KG1 (cell line): Measurements from ENCODE around the gene PCK1.
"Not testable (repeated sequence)": the region's sequence is repeated elsewhere in the genome, so short reads cannot be mapped to it uniquely, and the experiment has no call there.

Experiments
- DNase-seq: peaks from one replicate; lab custom pipeline; 2025; lab: John Stamatoyannopoulos, UW

PCK1 gene

GRCh38 chr20:57560554-57561355 lies at the start of gene PCK1:
Gene PCK1 (plus strand): TSS chr20:57561110. CDS start chr20:57561412, 302 bp downstream.
- no peak for DNase-seq

GRCh38 chr20:57511709-57512108 lies 49.2 kb upstream of the PCK1 start:
- DNase-seq, result not testable (repeated sequence)

GRCh38 chr20:57512432-57512831 lies 48.5 kb upstream of the PCK1 start:
- DNase-seq, result no peak

- no peak for DNase-seq
Measured at GRCh38 chr20:57513199-57513598, 47.7 kb upstream of the PCK1 start.

DNA sequence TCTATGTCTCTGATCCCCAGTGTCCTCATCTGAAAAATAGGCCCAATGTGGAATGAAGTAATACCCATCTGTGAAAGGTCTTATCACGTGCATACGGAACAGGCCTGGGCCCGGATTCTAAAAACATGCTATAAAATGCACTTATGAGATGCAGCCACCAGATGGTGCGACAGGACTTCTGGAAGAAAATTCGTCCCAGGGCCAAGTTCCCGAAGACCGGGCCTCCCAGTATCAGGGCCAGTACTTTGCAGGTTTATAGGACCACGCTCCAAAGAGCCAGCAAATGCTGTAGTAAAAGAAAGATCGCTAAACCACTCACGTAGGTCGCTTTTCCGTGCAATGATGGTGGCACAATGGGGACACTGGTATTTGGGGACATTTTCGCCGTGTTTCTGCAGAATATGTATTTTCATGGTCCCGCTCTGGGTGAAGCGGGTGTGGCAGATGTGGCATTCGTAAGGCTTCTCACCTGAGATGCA lies 46.6 kb upstream of the PCK1 start:
- no peak for DNase-seq

GRCh38 chr20:57517904-57518303 lies 43.0 kb upstream of the PCK1 start:
- no peak for DNase-seq

DNA sequence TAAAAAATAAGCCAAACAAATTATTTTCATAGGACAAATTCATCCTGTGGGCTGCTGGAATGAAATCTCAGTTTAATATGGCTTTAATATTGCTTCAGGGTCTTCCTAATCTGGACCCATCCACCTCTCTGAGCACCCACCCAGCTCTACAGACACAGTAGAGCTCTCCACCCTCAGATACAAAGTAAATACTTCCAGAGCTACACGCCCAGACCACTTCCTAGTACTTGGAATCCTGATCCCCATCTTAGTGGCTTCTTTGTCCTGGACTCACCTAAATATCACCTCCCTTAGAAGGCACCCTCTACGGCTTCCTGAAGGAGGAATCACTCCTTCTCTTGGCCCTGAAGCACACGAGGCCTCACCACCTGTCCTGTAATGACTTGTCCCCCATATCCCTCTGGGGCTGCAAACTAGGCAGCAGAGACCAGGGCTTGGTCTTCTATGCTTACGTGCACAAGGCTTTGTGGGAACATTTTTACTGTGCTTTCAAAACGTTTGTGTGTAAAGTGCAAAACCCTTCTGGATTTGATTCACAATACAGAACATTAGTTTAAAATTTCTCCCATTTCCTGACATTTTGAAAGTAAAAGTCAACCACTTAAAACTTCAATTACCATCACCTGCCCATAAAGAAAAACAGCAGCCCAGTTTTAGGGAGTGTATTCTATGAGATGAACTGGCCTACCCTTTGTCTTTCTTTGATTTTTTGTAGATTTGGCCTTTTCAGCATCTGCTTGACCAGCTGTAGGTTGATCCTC lies 38.4 kb upstream of the PCK1 start:
- DNase-seq, result no peak

- no peak for DNase-seq
Measured at GRCh38 chr20:57523782-57524181, 37.1 kb upstream of the PCK1 start.

GRCh38 chr20:57524511-57525176 lies 36.3 kb upstream of the PCK1 start, which contains the start of gene CTCFL:
Gene CTCFL (minus strand): TSS chr20:57525140. CDS start chr20:57524205, 935 bp downstream.
- DNase-seq, result no peak

DNA sequence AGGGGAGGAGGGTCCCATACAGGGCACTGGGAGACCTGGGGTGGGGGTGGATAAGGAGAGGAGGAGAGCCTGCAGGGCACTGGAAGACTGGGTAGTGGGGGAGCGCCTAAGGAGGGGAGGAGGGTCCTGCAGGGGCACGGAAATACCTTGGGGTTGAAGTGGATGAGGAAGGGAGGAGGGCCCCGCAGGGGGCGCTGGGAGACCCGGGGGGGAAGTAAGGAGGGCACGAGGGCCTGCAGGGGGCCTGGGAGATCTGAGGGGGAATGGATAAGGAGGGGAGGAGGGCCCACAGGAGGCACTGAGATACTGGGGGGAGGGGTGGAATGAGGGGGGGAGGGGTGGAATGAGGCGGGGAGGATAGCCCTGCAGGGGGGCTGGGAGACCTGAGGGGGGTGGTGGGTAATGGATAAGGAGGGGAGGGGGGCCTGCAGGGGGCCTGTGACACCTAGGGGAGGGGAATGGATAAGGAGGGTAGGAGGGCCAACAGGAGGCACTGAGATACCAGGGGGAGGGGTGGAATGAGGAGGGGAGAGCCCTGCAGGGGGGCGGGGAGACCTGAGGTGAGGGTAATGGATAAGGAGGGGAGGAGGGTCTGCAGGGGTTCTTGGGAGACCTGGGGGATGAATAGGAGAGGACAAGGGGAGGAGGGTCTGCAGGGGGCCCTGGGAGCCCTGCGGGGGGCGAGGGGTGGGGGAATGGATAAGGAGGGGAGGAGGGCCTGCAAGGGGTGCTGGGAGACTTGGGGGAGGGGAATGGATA lies 35.4 kb upstream of the PCK1 start:
- DNase-seq, result no peak

DNA sequence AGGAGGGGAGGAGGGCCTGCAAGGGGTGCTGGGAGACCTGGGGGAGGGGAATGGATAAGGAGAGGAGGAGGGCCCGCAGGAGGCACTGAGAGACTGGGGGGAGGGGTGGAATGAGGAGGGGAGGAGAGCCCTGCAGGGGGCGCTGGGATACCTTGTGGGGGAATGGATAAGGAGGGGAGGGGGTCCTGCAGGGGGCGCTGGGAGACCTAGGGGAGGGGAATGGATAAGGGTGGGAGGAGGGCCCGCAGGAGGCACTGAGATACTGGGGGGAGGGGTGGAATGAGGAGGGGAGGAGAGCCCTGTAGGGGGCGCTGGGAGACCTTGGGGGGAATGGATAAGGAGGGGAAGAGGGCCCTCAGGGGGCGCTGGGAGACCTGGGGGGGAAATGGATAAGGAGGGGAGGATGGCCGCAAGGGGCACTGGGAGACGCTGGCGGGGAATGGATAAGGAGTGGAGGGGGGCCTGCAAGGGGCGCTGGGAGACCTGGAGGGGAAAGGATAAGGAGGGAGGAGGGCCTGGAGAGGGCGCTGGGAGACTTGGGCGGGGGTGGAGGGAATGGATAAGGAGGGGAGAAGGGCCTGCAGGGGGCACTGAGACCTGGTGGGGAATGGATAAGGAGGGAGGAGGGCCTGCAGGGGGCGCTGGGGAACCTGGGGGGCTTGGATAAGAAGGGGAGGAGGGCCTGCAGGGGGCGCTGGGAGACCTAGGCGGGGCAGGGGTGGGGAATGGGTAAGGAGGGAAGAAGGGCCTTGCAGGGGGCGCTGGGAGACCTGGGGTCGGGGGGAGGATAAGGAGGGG lies 34.6 kb upstream of the PCK1 start:
- no peak for DNase-seq

DNA sequence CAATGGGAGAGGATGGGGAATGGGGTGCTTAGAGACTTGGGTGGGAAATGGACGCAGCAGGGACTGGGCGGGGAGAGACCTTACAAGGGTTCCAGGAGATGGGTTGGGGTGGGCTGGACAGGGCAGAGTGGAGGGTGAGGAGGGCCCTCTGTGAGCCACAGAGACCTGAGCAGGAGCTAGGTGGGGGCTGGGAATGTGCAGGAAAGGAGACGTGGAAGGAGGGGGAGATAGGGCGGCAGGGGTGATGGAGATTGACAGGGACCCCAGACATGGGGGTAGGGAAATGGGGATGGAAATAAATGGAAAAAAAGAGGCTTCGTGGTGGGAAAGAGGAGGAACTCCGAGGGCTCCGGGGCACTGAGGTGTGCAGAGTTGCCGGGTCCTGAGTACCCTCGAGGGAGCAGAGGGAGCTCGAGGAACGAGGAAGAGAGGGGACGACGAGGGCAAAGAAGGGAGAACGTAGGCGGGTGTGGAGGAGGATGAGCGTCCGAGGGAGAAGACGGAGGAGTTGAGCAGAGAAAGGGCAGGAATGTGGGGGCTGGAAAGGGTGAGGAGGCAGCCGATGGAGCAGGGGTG lies 33.9 kb upstream of the PCK1 start:
- DNase-seq, result no peak

GRCh38 chr20:57527728-57528127 lies 33.2 kb upstream of the PCK1 start:
- DNase-seq, result no peak

DNA sequence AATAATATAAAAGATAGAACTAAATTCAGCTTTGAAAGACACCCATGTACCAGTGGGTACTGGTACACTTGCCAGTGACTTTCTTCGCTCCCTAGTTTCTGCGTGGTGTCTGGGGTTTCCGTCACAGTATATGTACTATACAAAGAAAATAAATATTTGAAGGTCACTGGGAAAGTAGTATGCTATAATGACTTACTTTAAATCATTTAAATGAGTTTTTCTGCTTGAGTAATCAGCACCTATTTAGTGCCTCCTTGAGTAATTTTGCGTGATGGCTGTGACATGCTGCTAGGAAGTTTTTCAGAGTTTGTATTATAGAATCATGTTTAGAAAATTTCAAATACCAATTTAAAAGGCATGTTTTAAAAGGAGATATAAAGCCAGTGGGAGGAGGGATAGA lies 32.8 kb upstream of the PCK1 start:
- DNase-seq, result no peak

DNA sequence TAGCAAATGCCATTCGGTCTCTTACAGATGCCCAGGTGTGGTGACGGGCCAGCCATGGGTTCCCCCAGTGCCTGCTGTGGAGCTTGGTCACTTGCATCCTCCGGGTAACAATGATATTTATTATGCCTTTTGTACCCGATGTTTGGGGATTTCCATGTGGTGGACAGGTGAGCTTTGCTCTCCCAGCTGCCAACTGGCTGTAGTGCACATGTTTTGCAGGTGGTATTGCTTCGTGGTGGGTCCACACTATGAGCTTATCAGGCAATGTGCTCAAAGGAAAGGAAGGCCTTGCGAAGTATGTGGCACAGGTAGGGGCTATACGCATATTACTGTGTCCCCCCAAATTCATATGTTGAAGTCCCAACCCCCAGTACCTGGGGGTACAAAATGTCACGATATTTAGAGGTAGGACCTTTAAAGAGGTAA lies 31.7 kb upstream of the PCK1 start:
- no peak for DNase-seq

- no peak for DNase-seq
Measured at GRCh38 chr20:57529810-57530209, 31.1 kb upstream of the PCK1 start.

DNA sequence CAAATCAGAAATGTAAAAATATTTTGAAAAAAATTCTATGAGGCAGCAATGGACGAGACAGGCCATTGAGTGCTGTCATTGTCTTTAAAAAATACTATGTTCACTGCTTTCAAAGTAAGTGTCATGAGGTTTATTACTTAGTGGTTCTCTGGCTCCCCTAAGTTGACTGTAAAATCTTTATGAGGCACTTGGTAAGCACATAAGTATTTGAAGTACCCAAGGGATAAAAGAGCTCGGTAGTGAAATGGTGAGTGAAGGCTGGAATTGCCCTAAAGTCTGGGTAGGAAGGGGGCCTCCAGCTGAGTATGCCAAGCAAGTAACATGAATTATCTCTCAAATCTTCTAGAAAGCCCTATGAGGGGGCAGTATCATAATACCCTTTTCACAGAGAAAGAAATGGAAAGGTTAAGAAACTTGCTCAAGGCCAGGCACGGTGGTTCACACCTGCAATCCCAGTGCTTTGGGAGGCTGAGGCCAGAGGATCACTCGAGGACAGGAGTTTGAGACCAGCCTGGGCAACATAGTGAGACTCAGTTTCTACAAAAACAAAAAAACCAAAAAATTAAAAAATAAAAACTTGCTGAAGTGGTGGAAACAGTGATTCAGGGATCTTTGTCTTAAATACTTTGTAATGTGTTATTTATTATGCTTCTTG lies 30.5 kb upstream of the PCK1 start:
- no peak for DNase-seq

- no peak for DNase-seq
Measured at GRCh38 chr20:57532104-57532503, 28.8 kb upstream of the PCK1 start.

- no peak for DNase-seq
Measured at GRCh38 chr20:57535297-57535696, 25.6 kb upstream of the PCK1 start.

- DNase-seq, result no peak
Measured at GRCh38 chr20:57536120-57536708, 24.7 kb upstream of the PCK1 start.
